Left forelimb (tissue), 1 donor: Measurements from ENCODE around the gene OPRL1.
"Not testable (repeated sequence)": the region's sequence is repeated elsewhere in the genome, so short reads cannot be mapped to it uniquely, and the experiment has no call there.

Experiments
- DNase-seq: peaks from one replicate; pipeline ENCODE4 v3.0.0-alpha.2; 2018; ENCODE audit warnings: low spot score

Gene OPRL1

DNA sequence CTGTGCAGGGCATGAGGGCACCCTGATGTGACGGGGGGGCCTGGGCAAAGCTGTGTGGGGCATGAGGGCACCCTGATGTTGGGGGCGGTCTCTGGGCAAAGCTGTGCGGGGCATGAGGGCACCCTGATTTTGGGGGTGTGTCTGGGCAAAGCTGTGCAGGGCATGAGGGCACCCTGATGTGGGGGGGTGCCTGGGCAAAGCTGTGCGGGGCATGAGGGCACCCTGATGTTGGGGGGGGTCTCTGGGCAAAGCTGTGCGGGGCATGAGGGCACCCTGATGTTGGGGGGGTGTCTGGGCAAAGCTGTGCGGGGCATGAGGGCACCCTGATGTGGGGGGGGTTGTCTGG is 37.5 kb downstream of the OPRL1 start:
- not testable (repeated sequence) for DNase-seq

DNA sequence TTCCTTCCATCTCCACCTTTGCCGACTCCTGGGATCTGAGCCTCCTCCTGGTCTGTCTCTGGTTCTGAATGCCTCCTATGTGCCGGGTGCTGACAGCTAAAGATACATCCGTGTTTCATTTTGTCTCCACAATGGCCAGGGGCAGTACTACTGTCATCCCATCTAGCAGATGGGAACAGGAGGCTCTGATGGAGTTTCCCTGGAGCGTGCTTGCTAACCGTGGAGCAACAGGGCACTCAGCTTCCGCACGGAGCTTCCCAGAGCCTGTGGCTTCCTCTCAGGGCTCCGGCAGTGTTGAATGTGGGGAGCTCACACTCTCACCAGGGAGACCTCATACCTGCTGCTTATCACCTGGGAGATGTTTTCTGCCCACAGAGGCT is 39.4 kb downstream of the OPRL1 start:
- DNase-seq = peak; percentile 51

- DNase-seq = no peak
Observed at GRCh38 chr20:64119681-64120341, 39.9 kb downstream of the OPRL1 start.

DNA sequence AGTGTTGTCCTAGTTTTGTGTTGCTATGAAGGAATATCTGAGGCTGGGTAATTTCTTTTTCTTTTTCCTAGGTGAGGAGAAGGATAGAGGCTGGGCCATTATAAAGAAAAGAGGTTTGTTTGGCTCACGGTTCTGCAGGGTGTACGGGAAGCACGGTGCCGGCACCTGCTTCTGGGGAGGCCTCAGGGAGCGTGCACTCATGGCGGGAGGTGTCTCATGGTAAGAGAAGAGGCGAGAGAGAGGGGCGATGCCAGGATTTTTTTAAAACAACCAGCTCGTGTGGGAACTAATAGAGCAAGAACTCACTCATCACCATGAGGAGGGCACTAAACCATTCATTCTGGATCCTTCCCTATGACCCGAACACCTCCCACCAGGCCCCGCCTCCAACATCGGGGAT is 41.7 kb downstream of the OPRL1 start:
- DNase-seq = no peak

GRCh38 chr20:64122927-64123326 is 43.0 kb downstream of the OPRL1 start:
- not testable (repeated sequence) for DNase-seq

DNA sequence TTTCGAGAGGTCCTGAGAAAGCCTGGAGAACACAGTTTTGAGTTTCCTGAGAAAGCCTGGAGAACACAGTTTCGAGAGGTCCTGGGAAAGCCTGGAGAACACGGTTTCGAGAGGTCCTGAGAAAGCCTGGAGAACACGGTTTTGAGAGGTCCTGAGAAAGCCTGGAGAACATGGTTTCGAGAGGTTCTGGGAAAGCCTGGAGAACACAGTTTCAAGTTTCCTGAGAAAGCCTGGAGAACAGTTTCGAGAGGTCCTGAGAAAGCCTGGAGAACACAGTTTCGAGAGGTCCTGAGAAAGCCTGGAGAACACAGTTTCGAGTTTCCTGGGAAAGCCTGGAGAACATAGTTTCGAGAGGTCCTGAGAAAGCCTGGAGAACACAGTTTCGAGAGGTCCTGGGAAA is 43.6 kb downstream of the OPRL1 start:
- DNase-seq = not testable (repeated sequence)

- DNase-seq = no peak
Observed at GRCh38 chr20:64129146-64129782, 49.4 kb downstream of the OPRL1 start.

GRCh38 chr20:64130271-64130670 is 50.4 kb downstream of the OPRL1 start:
- no peak for DNase-seq

DNA sequence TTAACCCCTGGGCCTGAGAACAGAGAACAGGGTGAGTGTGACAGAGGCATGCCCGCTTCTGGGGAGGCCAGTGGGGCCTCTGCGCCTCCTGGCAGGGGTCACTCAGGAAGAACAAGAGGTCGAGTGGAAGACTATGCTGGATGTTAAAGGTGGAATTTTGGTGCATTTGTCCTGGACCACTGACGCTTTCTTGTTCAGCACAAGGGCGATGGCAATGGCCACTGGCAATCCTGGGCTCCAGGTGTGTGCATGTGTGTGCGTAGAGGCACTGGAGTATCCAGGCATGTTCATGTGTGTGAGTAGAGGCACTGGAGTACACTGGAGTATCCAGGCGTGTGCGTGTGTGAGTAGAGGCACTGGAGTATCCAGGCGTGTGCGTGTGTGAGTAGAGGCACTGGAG is 51.0 kb downstream of the OPRL1 start:
- no peak for DNase-seq

- DNase-seq = no peak
Observed at GRCh38 chr20:64131406-64131805, 51.5 kb downstream of the OPRL1 start.

GRCh38 chr20:64133951-64134407 is 54.1 kb downstream of the OPRL1 start:
- DNase-seq = no peak

DNA sequence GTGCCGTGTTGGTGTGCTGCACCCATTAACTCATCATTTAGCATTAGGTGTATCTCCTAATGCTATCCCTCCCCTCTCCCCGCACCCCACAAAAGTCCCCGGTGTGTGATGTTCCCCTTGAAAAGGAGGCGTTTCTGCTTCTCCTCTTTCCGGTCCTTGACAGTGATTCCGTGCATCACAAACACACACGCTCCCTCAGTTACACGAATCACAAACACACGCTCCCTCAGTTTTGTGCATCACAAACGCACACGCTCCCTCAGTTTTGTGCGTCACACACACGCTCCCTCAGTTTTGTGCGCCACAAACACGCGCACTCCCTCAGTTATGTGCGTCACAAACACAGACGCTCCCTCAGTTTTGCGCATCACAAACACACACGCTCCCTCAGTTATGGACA is 54.9 kb downstream of the OPRL1 start:
- not testable (repeated sequence) for DNase-seq

DNA sequence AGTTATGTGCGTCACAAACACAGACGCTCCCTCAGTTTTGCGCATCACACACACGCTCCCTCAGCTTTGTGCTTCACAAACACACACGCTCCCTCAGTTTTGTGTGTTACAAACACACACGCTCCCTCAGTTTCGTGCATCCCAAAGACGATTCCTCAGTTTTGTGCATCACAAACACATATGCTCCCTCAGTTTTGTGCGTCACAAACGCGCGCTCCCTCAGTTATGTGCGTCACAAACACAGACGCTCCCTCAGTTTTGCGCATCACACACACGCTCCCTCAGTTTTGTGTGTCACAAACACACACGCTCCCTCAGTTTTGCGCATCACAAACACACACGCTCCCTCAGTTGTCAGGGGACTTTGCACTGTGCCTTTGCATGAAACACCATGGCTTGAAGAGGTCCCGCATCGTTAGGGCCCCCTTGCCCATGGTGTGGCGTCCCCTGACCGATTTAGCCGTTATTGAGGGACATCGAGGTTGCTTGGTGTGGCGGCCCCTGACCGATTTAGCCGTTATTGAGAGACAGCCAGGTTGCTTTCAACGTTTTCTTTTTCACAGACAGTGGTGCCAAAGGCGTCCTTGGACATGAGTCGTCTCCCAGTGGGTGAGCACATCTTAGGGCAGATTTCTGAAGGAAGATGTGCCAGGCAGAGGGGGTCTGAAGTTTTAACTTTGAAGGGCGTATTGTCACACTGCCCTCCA is 56.3 kb downstream of the OPRL1 start:
- no peak for DNase-seq

DNA sequence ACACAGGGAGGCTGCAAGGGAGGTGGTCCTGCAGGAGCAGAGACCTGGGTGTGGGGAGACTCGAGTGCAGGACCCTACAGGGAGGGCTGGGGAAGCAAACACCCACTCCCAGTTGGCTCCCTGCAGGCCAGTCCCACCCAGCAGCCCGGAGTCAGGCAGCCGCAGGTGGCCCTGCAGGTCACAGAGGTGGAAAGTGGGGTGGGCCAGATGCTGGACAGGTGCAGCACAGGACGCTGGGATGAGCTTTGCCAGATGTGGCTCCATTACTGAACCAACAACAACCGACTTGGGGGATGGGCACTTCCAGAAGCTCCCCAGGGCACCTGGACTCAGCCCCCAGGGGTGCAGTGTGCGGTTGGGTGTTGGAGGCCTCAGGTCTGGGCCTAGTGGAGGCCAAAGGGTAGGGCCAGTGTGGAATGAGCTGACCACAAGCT is 57.7 kb downstream of the OPRL1 start:
- DNase-seq = no peak

DNA sequence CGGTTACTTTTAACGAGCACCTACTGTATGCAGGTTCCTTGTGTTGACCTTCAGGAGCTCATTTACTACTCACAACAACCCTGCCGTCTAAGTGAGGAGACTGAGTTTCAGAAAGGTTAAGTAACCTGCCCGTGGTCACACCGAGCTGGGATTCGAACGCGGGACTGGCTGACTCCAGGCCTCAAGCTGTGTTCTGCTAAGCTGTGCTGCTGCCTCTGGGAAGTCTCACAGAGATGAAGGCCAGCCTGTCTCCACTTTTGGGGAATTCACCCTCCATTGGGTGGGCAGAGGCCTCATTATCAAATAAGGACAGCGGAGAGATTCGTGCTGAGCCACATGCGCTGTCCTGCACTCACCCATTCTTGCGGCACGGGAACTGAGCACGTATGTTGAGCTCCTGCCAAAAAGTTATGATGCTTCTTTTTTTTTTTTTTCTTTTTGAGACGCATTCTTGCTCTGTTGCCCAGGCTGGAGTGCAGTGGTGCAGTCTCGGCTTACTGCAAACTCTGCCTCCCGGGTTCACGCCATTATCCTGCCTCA is 58.5 kb downstream of the OPRL1 start:
- no peak for DNase-seq

DNA sequence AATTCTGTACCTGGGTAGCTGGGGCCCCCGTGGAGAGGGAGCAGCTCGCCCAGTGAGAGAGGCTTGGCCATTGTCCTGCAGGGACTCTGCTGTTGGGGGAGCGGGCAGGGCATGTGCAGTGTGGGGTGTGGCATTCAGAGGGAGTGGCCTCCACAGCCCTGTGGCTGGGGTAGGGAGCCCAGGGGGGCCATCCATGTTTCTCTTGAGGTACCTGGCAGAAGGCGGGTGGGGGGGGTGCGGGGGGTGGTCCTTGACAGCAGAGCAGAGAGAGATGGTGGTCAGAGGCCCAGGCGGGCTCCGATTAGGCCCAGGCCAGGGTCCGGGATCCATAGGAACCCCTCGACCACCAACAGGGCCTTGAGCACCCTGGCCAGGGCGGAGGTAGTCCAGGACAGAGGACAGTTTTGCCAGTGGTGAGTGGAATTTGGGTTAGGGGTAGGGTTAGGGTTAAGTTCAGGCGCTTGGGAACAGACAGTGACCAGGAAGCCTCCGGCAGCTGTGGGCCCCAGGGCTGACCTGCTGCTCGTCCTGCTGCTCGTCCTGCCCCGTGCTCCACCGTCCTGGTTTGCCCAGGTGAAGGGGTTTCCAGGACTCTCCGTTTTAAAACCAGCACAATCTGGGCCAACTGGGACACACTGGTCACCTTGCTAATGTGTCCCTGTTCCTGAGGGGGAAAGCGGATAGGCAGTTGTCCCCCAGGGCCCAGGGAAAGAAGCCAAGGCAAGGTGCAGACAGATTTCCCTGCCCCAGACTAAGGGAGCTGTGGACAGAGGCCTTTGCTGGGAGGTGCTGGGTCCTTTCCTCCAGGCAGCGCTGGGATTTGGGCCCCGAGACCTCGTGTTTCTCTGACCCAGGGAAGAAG is 59.5 kb downstream of the OPRL1 start:
- no peak for DNase-seq

DNA sequence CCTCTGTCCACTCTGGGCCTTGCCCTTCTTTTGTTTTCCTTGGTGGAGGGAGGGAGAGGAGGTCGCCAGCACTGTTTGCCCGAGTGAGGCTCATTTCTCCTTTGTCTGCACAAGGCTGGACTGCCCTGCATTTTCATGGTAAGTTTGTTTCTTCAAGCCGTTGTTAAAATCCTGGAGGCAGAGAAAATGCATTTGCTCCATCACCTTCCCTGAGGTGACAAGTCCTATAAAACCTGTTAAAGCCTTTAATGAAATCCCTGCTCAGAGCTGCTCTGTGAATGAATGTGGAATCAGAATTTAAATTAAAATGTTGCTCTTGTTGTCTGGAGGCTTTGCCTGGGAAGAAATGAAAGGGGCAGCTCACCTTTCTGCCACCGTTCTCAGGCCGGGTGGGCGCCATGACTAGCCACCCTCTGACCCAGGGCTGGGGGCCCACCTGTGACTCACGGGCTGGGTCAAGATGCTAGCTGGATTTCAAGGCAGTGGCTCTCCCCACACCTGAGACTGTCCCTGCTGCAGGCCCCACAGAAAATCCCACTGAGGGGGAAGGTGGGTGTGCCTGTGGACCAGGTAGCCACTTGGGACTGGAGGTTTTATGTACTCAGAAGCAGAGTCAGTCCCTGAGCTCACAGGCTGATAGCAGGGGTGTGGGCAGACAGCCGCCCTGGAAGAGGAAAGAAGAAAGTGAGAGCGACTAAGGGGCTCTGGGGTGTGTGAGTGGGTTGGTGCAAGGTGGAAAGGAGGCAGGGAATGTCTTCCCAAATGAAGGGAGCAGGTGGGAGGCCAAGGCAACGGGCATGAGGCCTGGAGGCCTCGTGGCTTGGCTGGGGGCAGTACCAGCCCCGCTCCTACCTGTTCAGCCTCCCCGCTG is 60.4 kb downstream of the OPRL1 start:
- no peak for DNase-seq

GRCh38 chr20:64140956-64141355 is 61.1 kb downstream of the OPRL1 start:
- DNase-seq = no peak

- no peak for DNase-seq
Observed at GRCh38 chr20:64142590-64142989, 62.7 kb downstream of the OPRL1 start.

DNA sequence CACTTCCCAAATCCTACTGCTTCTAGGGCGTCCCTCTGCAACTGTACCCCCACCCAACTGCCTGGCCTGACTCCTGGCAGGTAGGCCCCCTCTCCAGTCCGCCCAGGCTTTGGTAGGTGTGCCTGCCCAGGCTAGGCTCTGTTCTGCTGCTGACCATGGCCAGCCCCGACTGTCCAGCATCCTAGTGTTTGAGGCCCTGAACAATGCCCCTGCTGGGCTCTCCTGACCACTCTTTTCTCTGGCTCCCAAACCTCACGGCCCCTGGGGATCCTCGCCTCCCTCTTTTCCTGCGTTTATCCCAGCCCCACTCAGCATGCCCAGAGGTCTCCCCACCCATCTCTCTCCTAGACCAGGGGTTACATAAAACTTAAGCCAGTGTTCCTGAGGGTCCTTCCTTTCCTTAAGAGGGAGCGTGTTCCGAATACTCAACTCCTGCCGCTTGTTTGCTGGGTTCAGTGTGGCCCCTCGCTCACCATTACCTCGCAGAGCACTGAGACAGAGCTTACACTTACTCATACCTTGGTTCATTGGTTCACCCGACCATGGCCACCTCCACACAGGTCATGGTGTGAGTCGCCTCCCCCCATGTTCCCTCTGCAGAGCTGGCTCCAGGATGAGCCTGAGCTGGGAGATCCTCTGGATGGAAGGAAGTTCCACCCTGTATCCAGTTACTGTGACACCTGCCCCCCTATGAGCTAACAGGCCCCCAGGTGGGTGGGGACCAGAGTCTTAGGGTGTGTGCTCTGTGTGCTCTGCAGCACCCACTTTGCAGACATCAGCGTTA is 63.3 kb downstream of the OPRL1 start:
- DNase-seq = no peak
